ENCODE results near the gene NCAPG.

GRCh38 chr4:17778431-17778830 is 32.3 kb upstream of the NCAPG start:
- TF ChIP-seq EZH2 (IDR thresholded peaks at IDR 0.05; ENCODE audit: low read length, missing control alignments) (no peak), CTCF (conservative IDR thresholded peaks at IDR 0.05 in 1 of 2, IDR thresholded peaks at IDR 0.05 in 1 of 2; ENCODE audit: low read depth in 1 of 2, low read length in 2 of 2) (no peak)
